H9 (cell line): ENCODE measurements around the gene KCNMA1. TPM values are rescaled to one million over a fixed set of nuclear protein-coding genes. Genes with fewer than 3 reads are reported as not detected.

ENCODE experiments used
- DNase-seq: peaks from one replicate; pipeline ENCODE4 v3.0.0-alpha.2; 2017
- H2AFZ ChIP-seq: one replicate; pipeline ENCODE4 v1.6.1; 2013; ENCODE audit warnings: mild to moderate bottlenecking, low read length, control low read depth, moderate library complexity
- H2AK5ac ChIP-seq: 2 replicates; pipeline ENCODE4 v1.6.1; 2013; ENCODE audit warnings: low read length, control low read depth, mixed read lengths; ENCODE audit not compliant: insufficient read length
- H2BK120ac ChIP-seq: one replicate; pipeline ENCODE4 v1.6.1; 2013; ENCODE audit warnings: low read depth, mild to moderate bottlenecking, low read length, control low read depth, inconsistent platforms; ENCODE audit not compliant: poor library complexity, severe bottlenecking
- H2BK12ac ChIP-seq: 2 replicates; pipeline ENCODE4 v1.6.1; 2013; ENCODE audit warnings: low read length, control low read depth, mixed read lengths, low read depth; ENCODE audit not compliant: insufficient read length
- H2BK15ac ChIP-seq: 2 replicates; pipeline ENCODE4 v1.6.1; 2013; ENCODE audit warnings: low read depth, low read length, control low read depth
- H2BK20ac ChIP-seq: one replicate; pipeline ENCODE4 v1.6.1; 2013; ENCODE audit warnings: low read depth, mild to moderate bottlenecking, low read length, control low read depth, inconsistent platforms; ENCODE audit not compliant: poor library complexity, severe bottlenecking
- H2BK5ac ChIP-seq: 2 replicates; pipeline ENCODE4 v1.6.1; 2013; ENCODE audit warnings: low read length, control low read depth, mixed read lengths; ENCODE audit not compliant: insufficient read length
- H3K14ac ChIP-seq: 2 replicates; pipeline ENCODE4 v1.6.1; 2013; ENCODE audit warnings: low read length, control low read depth; ENCODE audit not compliant: insufficient read depth
- H3K18ac ChIP-seq: 2 replicates; pipeline ENCODE4 v1.6.1; 2013; ENCODE audit warnings: low read depth, mild to moderate bottlenecking, mixed read lengths, low read length, control low read depth; ENCODE audit not compliant: insufficient read length
- H3K23ac ChIP-seq: 2 replicates; pipeline ENCODE4 v1.6.1; 2013; ENCODE audit warnings: low read length, control low read depth, mixed read lengths, low read depth; ENCODE audit not compliant: insufficient read length
- H3K23me2 ChIP-seq: 2 replicates; pipeline ENCODE4 v1.6.1; 2013; ENCODE audit warnings: low read depth, mild to moderate bottlenecking, mixed read lengths, low read length, control low read depth; ENCODE audit not compliant: insufficient read length, poor library complexity, severe bottlenecking
- H3K27ac ChIP-seq: 2 replicates; pipeline ENCODE4 v1.5.1; 2013; ENCODE audit warnings: low read length, control low read depth, mixed read lengths, low read depth; ENCODE audit not compliant: insufficient read length
- H3K27me3 ChIP-seq: 2 replicates; pipeline ENCODE4 v1.6.1; 2013; ENCODE audit warnings: low read length, control low read depth, inconsistent platforms; ENCODE audit not compliant: insufficient read depth
- H3K4ac ChIP-seq: 2 replicates; pipeline ENCODE4 v1.6.1; 2013; ENCODE audit warnings: low read depth, mild to moderate bottlenecking, control low read depth, inconsistent platforms, low read length, moderate library complexity
- H3K4me1 ChIP-seq: 2 replicates; pipeline ENCODE4 v1.6.1; 2013; ENCODE audit warnings: low read length, control low read depth, inconsistent platforms; ENCODE audit not compliant: insufficient read depth
- H3K4me2 ChIP-seq: 2 replicates; pipeline ENCODE4 v1.6.1; 2013; ENCODE audit warnings: low read length, control low read depth, mixed read lengths; ENCODE audit not compliant: insufficient read length, insufficient read depth
- H3K56ac ChIP-seq: 2 replicates; pipeline ENCODE4 v1.6.1; 2013; ENCODE audit warnings: low read depth, mild to moderate bottlenecking, mixed read lengths, low read length, control low read depth; ENCODE audit not compliant: insufficient read length
- H3K79me1 ChIP-seq: 2 replicates; pipeline ENCODE4 v1.6.1; 2013; ENCODE audit warnings: low read depth, mild to moderate bottlenecking, moderate library complexity, low read length, control low read depth, inconsistent platforms; ENCODE audit not compliant: insufficient read depth, poor library complexity, severe bottlenecking
- H3K79me2 ChIP-seq: 2 replicates; pipeline ENCODE4 v1.6.1; 2013; ENCODE audit warnings: low read length, control low read depth, inconsistent platforms; ENCODE audit not compliant: insufficient read depth
- H3K9ac ChIP-seq: 2 replicates; pipeline ENCODE4 v1.6.1; 2013; ENCODE audit warnings: low read length, control low read depth, mixed read lengths; ENCODE audit not compliant: insufficient read length; ENCODE audit errors: extremely low read depth
- H3K9me3 ChIP-seq: one replicate; pipeline ENCODE4 v1.6.1; 2013; ENCODE audit warnings: low read depth, low read length, inconsistent platforms; ENCODE audit not compliant: control insufficient read depth
- H3T11ph ChIP-seq: one replicate; pipeline ENCODE4 v1.6.1; 2013; ENCODE audit warnings: mild to moderate bottlenecking, low read length, control low read depth, inconsistent platforms
- H4K20me1 ChIP-seq: one replicate; pipeline ENCODE4 v1.6.1; 2013; ENCODE audit not compliant: control insufficient read depth, insufficient read length, insufficient read depth
- H4K5ac ChIP-seq: 2 replicates; pipeline ENCODE4 v1.6.1; 2013; ENCODE audit warnings: low read depth, mild to moderate bottlenecking, mixed read lengths, low read length, control low read depth; ENCODE audit not compliant: insufficient read length
- H4K8ac ChIP-seq: replicated peaks from 2 replicates; pipeline ENCODE4 v1.6.1; 2013; ENCODE audit warnings: low read length, control low read depth, mixed read lengths, low read depth; ENCODE audit not compliant: insufficient read length
- H4K91ac ChIP-seq: 2 replicates; pipeline ENCODE4 v1.6.1; 2013; ENCODE audit warnings: low read depth, mild to moderate bottlenecking, moderate library complexity, mixed read lengths, low read length, control low read depth; ENCODE audit not compliant: insufficient read length
- H3K27ac Mint-ChIP-seq, 3 experiments: 2 replicates in 2 of 3; 3 replicates in 1 of 3; pipeline ENCODE4 v1.8.0; 2020 to 2021; ENCODE audit warnings: mixed read lengths in 3 of 3, mild to moderate bottlenecking in 1 of 3, moderate library complexity in 1 of 3
- H3K27me3 Mint-ChIP-seq: 2 replicates; pipeline ENCODE4 v1.8.0; 2021; ENCODE audit warnings: low read depth, mild to moderate bottlenecking, moderate library complexity, mixed read lengths
- H3K36me3 Mint-ChIP-seq, 3 experiments: 2 replicates in 2 of 3; 3 replicates in 1 of 3; pipeline ENCODE4 v1.8.0; 2020 to 2021; ENCODE audit warnings: low read depth in 3 of 3, mixed read lengths in 3 of 3; ENCODE audit not compliant: insufficient read depth in 1 of 3
- H3K4me1 Mint-ChIP-seq, 2 experiments: 2 replicates each; pipeline ENCODE4 v1.8.0; 2020; ENCODE audit warnings: mixed read lengths in 2 of 2
- H3K4me3 Mint-ChIP-seq, 2 experiments: 2 replicates in 1 of 2; 3 replicates in 1 of 2; pipeline ENCODE4 v1.8.0; 2020 to 2021; ENCODE audit warnings: mild to moderate bottlenecking in 2 of 2, mixed read lengths in 2 of 2, moderate library complexity in 1 of 2
- H3K9me3 Mint-ChIP-seq, 2 experiments: 2 replicates in 1 of 2; 3 replicates in 1 of 2; pipeline ENCODE4 v1.8.0; 2020; ENCODE audit warnings: mild to moderate bottlenecking in 2 of 2, mixed read lengths in 2 of 2, moderate library complexity in 1 of 2
- WGBS: extraction: QIAGEN DNeasy Blood & Tissue Kit; methylation state at CpG from one replicate; pipeline ENCODE4 v1.1.7; 2013; ENCODE audit warnings: missing lambda C conversion rate, low lambda C conversion rate, mixed read lengths; ENCODE audit not compliant: insufficient read length; ENCODE audit errors: extremely low coverage; 5-methylcytosine and 5-hydroxymethylcytosine counted together
- total RNA-seq: library from RNA; stranded (reverse); gene quantifications from 2 replicates; pipeline ENCODE4 v1.2.1, GENCODE V29; 2021
- TF ChIP-seq, protein P1 (sequence below): fragments of 200-600 bp; sonication (generic); conservative IDR thresholded peaks from 3 replicates; pipeline ENCODE4 v1.8.0; 2021; ENCODE audit warnings: antibody characterized with exemption, mild to moderate bottlenecking

Gene KCNMA1
- total RNA-seq, 1 experiment from 2014 or later: 2.0 TPM

DNA sequence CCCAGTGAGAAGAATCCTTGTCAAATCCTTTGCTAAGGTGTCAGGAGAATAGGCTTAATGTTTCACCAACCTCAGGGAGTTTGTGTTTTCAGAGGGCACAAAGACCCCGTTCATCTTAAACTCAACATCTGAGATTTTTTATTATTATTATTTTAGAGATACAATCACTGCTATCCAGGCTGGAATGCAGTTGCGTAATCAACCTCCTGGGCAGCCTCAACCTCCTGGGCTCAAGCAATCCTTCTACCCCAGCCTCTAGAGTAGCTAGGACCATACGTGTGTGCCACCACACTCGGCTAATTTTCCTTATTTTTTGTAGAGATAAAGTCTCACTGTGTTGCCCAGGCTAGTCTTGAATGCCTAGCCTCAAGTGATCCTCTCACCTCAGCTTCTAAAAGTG is 599.2 kb downstream of the KCNMA1 start:
- no peak overlapping the region for H3K4me3 Mint-ChIP-seq
- Histone ChIP-seq H4K20me1 (no peaks in the 10 kb centered on the region), H2BK5ac (no peak overlapping the region), H2BK12ac (no peak overlapping the region), H3K18ac (no peak overlapping the region), H3K79me1 (no peaks in the 10 kb centered on the region), H2AK5ac (no peak overlapping the region), H3K9ac (no peak overlapping the region), H3K4me2 (no peak overlapping the region), H3K14ac (no peak overlapping the region), H3K27me3 (no peaks in the 10 kb centered on the region), H2AFZ (no peak overlapping the region), H3K27ac (no peak overlapping the region), H3K56ac (no peak overlapping the region), H4K5ac (no peak overlapping the region), H3K23ac (no peak overlapping the region), H3K9me3 (no peaks in the 10 kb centered on the region), H4K8ac (no peak overlapping the region), H2BK15ac (no peak overlapping the region), H2BK20ac (no peak overlapping the region), H3K23me2 (no peaks in the 10 kb centered on the region), H4K91ac (no peak overlapping the region), H3K79me2 (no peaks in the 10 kb centered on the region), H3T11ph (no peak overlapping the region), H2BK120ac (no peak overlapping the region), H3K4me1 (no peaks in the 10 kb centered on the region; the same call in 1 of the 2 replicates), H3K4ac (no peak overlapping the region)
- no peaks in the 10 kb centered on the region for H3K9me3 Mint-ChIP-seq
- no peak overlapping the region for H3K27ac Mint-ChIP-seq
- peaks cover 4% of the 10 kb centered on the region for H3K27me3 Mint-ChIP-seq
- peaks cover 13 to 22% of the 10 kb centered on the region in 2 experiments for H3K4me1 Mint-ChIP-seq
- TF ChIP-seq, protein P1, sequence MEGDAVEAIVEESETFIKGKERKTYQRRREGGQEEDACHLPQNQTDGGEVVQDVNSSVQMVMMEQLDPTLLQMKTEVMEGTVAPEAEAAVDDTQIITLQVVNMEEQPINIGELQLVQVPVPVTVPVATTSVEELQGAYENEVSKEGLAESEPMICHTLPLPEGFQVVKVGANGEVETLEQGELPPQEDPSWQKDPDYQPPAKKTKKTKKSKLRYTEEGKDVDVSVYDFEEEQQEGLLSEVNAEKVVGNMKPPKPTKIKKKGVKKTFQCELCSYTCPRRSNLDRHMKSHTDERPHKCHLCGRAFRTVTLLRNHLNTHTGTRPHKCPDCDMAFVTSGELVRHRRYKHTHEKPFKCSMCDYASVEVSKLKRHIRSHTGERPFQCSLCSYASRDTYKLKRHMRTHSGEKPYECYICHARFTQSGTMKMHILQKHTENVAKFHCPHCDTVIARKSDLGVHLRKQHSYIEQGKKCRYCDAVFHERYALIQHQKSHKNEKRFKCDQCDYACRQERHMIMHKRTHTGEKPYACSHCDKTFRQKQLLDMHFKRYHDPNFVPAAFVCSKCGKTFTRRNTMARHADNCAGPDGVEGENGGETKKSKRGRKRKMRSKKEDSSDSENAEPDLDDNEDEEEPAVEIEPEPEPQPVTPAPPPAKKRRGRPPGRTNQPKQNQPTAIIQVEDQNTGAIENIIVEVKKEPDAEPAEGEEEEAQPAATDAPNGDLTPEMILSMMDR: no peak
- DNase-seq: no peak
- no CpG with 5 or more reads among the region's 4 CpGs for WGBS
- H3K36me3 Mint-ChIP-seq: no peaks in the 10 kb centered on the region
